ENCODE data around the gene THPO.

DNA sequence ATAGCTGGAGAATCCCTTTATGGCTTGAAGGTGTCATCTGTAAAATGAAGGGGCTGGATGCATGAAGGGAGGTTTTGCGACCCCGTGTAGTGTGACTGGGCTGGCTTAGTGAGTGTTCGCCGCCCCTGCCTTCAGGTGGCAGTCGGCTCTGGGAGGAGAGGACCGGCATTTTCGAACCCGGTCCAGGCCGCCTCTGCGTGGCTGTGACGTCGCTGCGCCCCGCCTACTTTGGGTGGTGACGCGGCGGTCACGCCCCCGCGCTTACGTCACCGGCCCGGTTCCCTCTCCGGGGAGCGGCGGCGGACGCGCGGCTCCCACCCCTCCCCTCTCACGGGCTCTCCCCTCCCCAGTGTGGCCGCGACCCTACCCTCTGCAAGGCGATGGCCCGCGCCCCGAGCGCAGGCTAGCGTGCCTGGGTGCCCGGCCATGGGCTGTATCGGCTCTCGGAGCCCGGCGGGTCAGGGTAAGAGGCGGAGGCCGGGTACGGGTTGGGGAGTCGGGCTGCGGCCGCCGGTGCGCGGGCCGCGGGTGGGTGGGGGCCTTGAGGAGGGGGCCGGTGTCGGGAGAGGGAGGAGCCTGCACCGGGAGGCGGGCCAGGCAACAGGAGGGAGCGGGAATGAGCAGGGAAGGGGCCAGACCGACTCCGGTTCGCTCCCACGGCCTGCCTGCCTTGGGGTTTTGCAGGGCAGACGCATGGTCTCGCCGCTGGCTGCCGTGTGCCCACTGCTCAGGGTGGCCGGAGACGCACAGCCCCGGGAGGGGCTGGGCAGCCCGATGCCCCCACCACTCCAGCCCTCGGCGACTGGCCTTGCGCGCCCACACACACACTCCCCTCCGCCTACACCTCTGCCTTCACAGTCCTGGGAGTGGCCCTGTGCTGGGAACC lies 42.1 kb downstream of the THPO start:
- TF ChIP-seq GATA3 (IDR thresholded peaks at IDR 0.05; ENCODE audit: low read depth, low read length) (no peak), GATA2 (IDR thresholded peaks at IDR 0.05; ENCODE audit: low read depth, low read length) (no peak)

Data from SH-SY5Y (cell line).